H1 (cell line): ENCODE data around the gene OSBPL5. TPM values are rescaled to one million over a fixed set of nuclear protein-coding genes. Genes with fewer than 3 reads are reported as not detected.

Experiments
- CTCF ChIA-PET: fragments of 300-600 bp; sonication (Branson Sonifier 250); formaldehyde crosslinking; loops from one replicate; lab custom pipeline; 2021; ENCODE audit not compliant: partially characterized antibody; lab: Charles Lee
- POLR2A ChIA-PET: fragments of 300-600 bp; sonication (Branson Sonifier 250); formaldehyde crosslinking; loops from one replicate; lab custom pipeline; 2021; ENCODE audit warnings: inconsistent platforms; ENCODE audit not compliant: partially characterized antibody; lab: Charles Lee
- DNase-seq, 2 experiments: peaks; one replicate each; pipeline versions ENCODE4 v3.0.0 to v3.0.0-alpha.2; 2010 to 2022; ENCODE audit warnings: low spot score in 2 of 2, low read depth in 1 of 2, mixed read lengths in 1 of 2
- FAIRE-seq: peaks from 2 replicates; lab custom pipeline; 2011; peaks lifted over from hg19 to GRCh38; lab: Jason Lieb, UNC
- H2AFZ ChIP-seq: 2 replicates; pipeline ENCODE4 v1.8.1; 2012; ENCODE audit warnings: low read length, inconsistent platforms
- H2AK5ac ChIP-seq: 2 replicates; pipeline ENCODE4 v1.6.1; 2013; ENCODE audit warnings: low read depth, low read length
- H2BK120ac ChIP-seq: replicated peaks from 2 replicates; pipeline ENCODE3; 2013; ENCODE audit warnings: low read depth, low read length, inconsistent platforms
- H2BK12ac ChIP-seq: 2 replicates; pipeline ENCODE4 v1.6.1; 2013; ENCODE audit warnings: low read depth, low read length
- H2BK15ac ChIP-seq: 2 replicates; pipeline ENCODE4 v1.6.1; 2013; ENCODE audit warnings: low read length
- H2BK20ac ChIP-seq: 2 replicates; pipeline ENCODE4 v1.6.1; 2013; ENCODE audit warnings: low read length
- H2BK5ac ChIP-seq: 2 replicates; pipeline ENCODE4 v1.6.1; 2013; ENCODE audit warnings: low read depth, low read length
- H3K14ac ChIP-seq: 2 replicates; pipeline ENCODE4 v1.6.1; 2013; ENCODE audit warnings: inconsistent platforms; ENCODE audit not compliant: insufficient read length
- H3K18ac ChIP-seq: 2 replicates; pipeline ENCODE4 v1.6.1; 2013; ENCODE audit warnings: low read length; ENCODE audit errors: extremely low read depth
- H3K23ac ChIP-seq: 2 replicates; pipeline ENCODE4 v1.6.1; 2013; ENCODE audit warnings: inconsistent platforms; ENCODE audit not compliant: insufficient read length
- H3K23me2 ChIP-seq: 2 replicates; pipeline ENCODE4 v1.6.1; 2013; ENCODE audit warnings: low read depth, low read length
- H3K27ac ChIP-seq: 2 replicates; pipeline ENCODE4 v1.6.1; 2011; ENCODE audit warnings: low read depth, low read length, inconsistent platforms
- H3K27me3 ChIP-seq, 4 experiments: replicated peaks in 1 of 4; 1 replicate in 1 of 4; 2 replicates in 3 of 4; pipeline versions ENCODE4 v1.6.1 to v1.8.1; 2011 to 2013; ENCODE audit warnings: low read length in 3 of 4, mild to moderate bottlenecking in 3 of 4, inconsistent platforms in 2 of 4, mixed read lengths in 2 of 4, moderate library complexity in 1 of 4; ENCODE audit not compliant: control insufficient read depth in 3 of 4, insufficient read depth in 3 of 4; ENCODE audit errors: extremely low read depth in 1 of 4
- H3K36me3 ChIP-seq, 4 experiments: 2 replicates each; pipeline versions ENCODE4 v1.6.1 to v1.8.1; 2011 to 2013; ENCODE audit warnings: mild to moderate bottlenecking in 4 of 4, low read length in 3 of 4, moderate library complexity in 2 of 4, control low read depth in 1 of 4, inconsistent platforms in 1 of 4; ENCODE audit not compliant: insufficient read depth in 4 of 4, control insufficient read depth in 2 of 4
- H3K4ac ChIP-seq: replicated peaks from 2 replicates; pipeline ENCODE3; 2013; ENCODE audit warnings: low read length, low read depth, mixed read lengths, inconsistent platforms; ENCODE audit not compliant: insufficient read length
- H3K4me1 ChIP-seq, 4 experiments: replicated peaks in 1 of 4; 1 replicate in 1 of 4; 2 replicates in 3 of 4; pipeline versions ENCODE4 v1.6.1 to v1.8.1; 2011 to 2013; ENCODE audit warnings: low read length in 3 of 4, inconsistent platforms in 2 of 4, mixed read lengths in 1 of 4; ENCODE audit not compliant: insufficient read depth in 4 of 4, control insufficient read depth in 3 of 4
- H3K4me2 ChIP-seq, 2 experiments: 2 replicates each; pipeline versions ENCODE4 v1.6.1 to v1.8.1; 2011 to 2013; ENCODE audit warnings: low read depth in 2 of 2, low read length in 2 of 2, control low read depth in 1 of 2, inconsistent platforms in 1 of 2, mild to moderate bottlenecking in 1 of 2; ENCODE audit not compliant: insufficient read depth in 1 of 2
- H3K4me3 ChIP-seq, 4 experiments: fragments of 200-600, 300-600 bp in 1 of 4; sonication (generic), shearing (Covaris generic), sonication (Bioruptor Twin) in 1 of 4; 2 replicates each; pipeline versions ENCODE4 v1.5.1 to v1.8.1; 2011 to 2016; ENCODE audit warnings: low read length in 4 of 4, low read depth in 3 of 4, control low read depth in 2 of 4, inconsistent platforms in 2 of 4, mild to moderate bottlenecking in 2 of 4, mixed read lengths in 1 of 4, moderate library complexity in 1 of 4; ENCODE audit not compliant: insufficient read depth in 2 of 4; ENCODE audit errors: extremely low read depth in 1 of 4
- H3K56ac ChIP-seq: replicated peaks from 2 replicates; pipeline ENCODE3; 2013; ENCODE audit warnings: low read depth, mild to moderate bottlenecking, mixed read lengths, low read length, inconsistent platforms; ENCODE audit not compliant: insufficient read length
- H3K79me1 ChIP-seq: 2 replicates; pipeline ENCODE4 v1.6.1; 2013; ENCODE audit warnings: low read depth, low read length, control low read depth
- H3K79me2 ChIP-seq, 2 experiments: 2 replicates each; pipeline versions ENCODE4 v1.6.1 to v1.8.1; 2012 to 2013; ENCODE audit warnings: low read length in 2 of 2, mild to moderate bottlenecking in 2 of 2, inconsistent platforms in 1 of 2; ENCODE audit not compliant: insufficient read depth in 2 of 2, control insufficient read depth in 1 of 2
- H3K9ac ChIP-seq, 4 experiments: replicated peaks in 1 of 4; 1 replicate in 1 of 4; 2 replicates in 3 of 4; pipeline versions ENCODE4 v1.6.1 to v1.8.1; 2011 to 2013; ENCODE audit warnings: low read depth in 3 of 4, low read length in 3 of 4, control low read depth in 2 of 4, mild to moderate bottlenecking in 2 of 4, moderate library complexity in 2 of 4, inconsistent platforms in 1 of 4; ENCODE audit errors: extremely low read depth in 1 of 4
- H3K9me3 ChIP-seq, 2 experiments: 2 replicates each; pipeline versions ENCODE4 v1.6.1 to v1.8.1; 2012 to 2013; ENCODE audit warnings: mild to moderate bottlenecking in 2 of 2, moderate library complexity in 2 of 2, control low read depth in 1 of 2, inconsistent platforms in 1 of 2, low read depth in 1 of 2, low read length in 1 of 2, mixed read lengths in 1 of 2; ENCODE audit not compliant: insufficient read depth in 2 of 2
- H4K20me1 ChIP-seq, 2 experiments: replicated peaks in 1 of 2; 2 replicates each; pipeline versions ENCODE3 to v1.8.1; 2011 to 2013; ENCODE audit warnings: inconsistent platforms in 2 of 2, low read length in 2 of 2, mild to moderate bottlenecking in 1 of 2; ENCODE audit not compliant: insufficient read depth in 2 of 2, control insufficient read depth in 1 of 2
- H4K5ac ChIP-seq: 2 replicates; pipeline ENCODE4 v1.6.1; 2013; ENCODE audit warnings: low read length, low read depth, mixed read lengths, inconsistent platforms; ENCODE audit not compliant: insufficient read length
- H4K8ac ChIP-seq: 2 replicates; pipeline ENCODE4 v1.8.0; 2013; ENCODE audit warnings: mild to moderate bottlenecking, moderate library complexity, low read length, inconsistent platforms; ENCODE audit not compliant: insufficient read depth; ENCODE audit errors: extremely low read depth
- H4K91ac ChIP-seq: replicated peaks from 2 replicates; pipeline ENCODE3; 2013; ENCODE audit warnings: low read length, mixed read lengths, inconsistent platforms; ENCODE audit not compliant: insufficient read length
- ASH2L ChIP-seq: fragments of 200-600, 300-600 bp; sonication (generic); IDR thresholded peaks from one replicate; pipeline ENCODE4 v1.7.1; 2017; ENCODE audit warnings: low read length
- BACH1 ChIP-seq: IDR thresholded peaks from 2 replicates; pipeline ENCODE4 v1.6.1; 2012; ENCODE audit warnings: low read length, improper control_type of control experiment
- CHD2 ChIP-seq: IDR thresholded peaks from 2 replicates; pipeline ENCODE4 v1.6.1; 2012; ENCODE audit warnings: low read length, improper control_type of control experiment
- GABPA ChIP-seq: IDR thresholded peaks from 2 replicates; pipeline ENCODE4 v1.6.1; 2011; ENCODE audit warnings: mild to moderate bottlenecking, low read length, moderate library complexity, borderline replicate concordance; ENCODE audit not compliant: insufficient read depth
- JUN ChIP-seq: IDR thresholded peaks from 2 replicates; pipeline ENCODE4 v1.6.1; 2011; ENCODE audit warnings: low read depth, mild to moderate bottlenecking, improper control_type of control experiment, low read length
- JUND ChIP-seq: IDR thresholded peaks from 2 replicates; pipeline ENCODE4 v1.6.1; 2011; ENCODE audit warnings: mild to moderate bottlenecking, improper control_type of control experiment, low read length
- RXRA ChIP-seq: IDR thresholded peaks from 2 replicates; pipeline ENCODE4 v1.6.1; 2011; ENCODE audit warnings: low read depth, mild to moderate bottlenecking, low read length, moderate library complexity; ENCODE audit not compliant: insufficient read depth
- SP1 ChIP-seq: IDR thresholded peaks from 2 replicates; pipeline ENCODE4 v1.6.1; 2011; ENCODE audit warnings: low read depth, low read length
- TAF1 ChIP-seq: IDR thresholded peaks from 2 replicates; pipeline ENCODE4 v1.6.1; 2011; ENCODE audit warnings: mild to moderate bottlenecking, low read depth, low read length
- WGBS, 2 experiments: shearing (Covaris generic) in 1 of 2; methylation state at CpG; one replicate each; pipeline versions ENCODE4 v1.1.6 to v1.1.7; 2013 to 2015; ENCODE audit warnings: low lambda C conversion rate in 2 of 2, mixed read lengths in 2 of 2, inconsistent platforms in 1 of 2, low coverage in 1 of 2, missing lambda C conversion rate in 1 of 2; ENCODE audit not compliant: insufficient replicate concordance in 2 of 2, insufficient coverage in 1 of 2, insufficient read length in 1 of 2; ENCODE audit errors: extremely low coverage in 1 of 2, missing lambda C conversion rate in 1 of 2; 5-methylcytosine and 5-hydroxymethylcytosine counted together
- polyA plus RNA-seq, 7 experiments: library from polyadenylated mRNA; depleted of rRNA in 3 of 7; stranded (reverse) in 5 of 7; unstranded in 2 of 7; fragments of >200 nt in 5 of 7; fragments of 200-250 nt in 2 of 7; gene quantifications; 1 replicate in 5 of 7; 2 replicates in 1 of 7; 4 replicates in 1 of 7; pipeline versions ENCODE4 v1.2.1 to v1.2.3, GENCODE V29; 2011 to 2013; ENCODE audit warnings: missing spikeins in 2 of 7, mixed read lengths in 2 of 7
- total RNA-seq: library from RNA; stranded (reverse); fragmentation: NEBNext Ultra II Directional; extraction: Animal tissue kit (Norgen Biotek cat#: 25700); gene quantifications from 2 replicates; pipeline ENCODE4 v1.2.1, GENCODE V29; 2021

The OSBPL5 gene
- total and polyA plus RNA-seq, 2 of the 8 experiments (the other 6 are each of a cell fraction or from before 2014, with no cell fraction given) = 3.4 to 9.9 TPM

DNA sequence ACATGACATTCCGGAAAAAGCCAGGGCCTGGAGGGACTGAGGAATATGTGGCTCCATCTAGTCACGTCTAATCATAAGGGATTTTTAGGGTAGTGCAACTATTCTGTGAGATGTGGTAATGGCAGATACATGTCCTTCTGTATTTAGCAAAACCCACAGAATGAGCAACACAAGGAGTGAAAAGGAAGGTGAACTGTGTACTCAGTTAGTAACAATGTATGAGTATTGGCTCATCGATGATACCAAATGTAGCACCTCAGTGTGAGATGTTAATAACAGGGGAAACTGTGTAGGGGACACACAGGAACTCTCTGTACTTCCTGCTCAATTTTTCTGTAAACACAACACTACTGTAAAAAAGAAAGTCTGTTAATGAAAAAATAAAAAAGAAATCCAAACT, 65.9 kb downstream of the OSBPL5 start:
- Histone ChIP-seq H2BK15ac (no peak overlapping the region), H3K4me3 (no peak overlapping the region), H3K9me3 (no peaks in the 10 kb centered on the region), H2AFZ (no peak overlapping the region), H3K27ac (no peak overlapping the region), H2BK20ac (no peak overlapping the region), H3K18ac (no peak overlapping the region), H2AK5ac (no peak overlapping the region), H3K79me2 (no peaks in the 10 kb centered on the region), H4K5ac (no peak overlapping the region), H3K14ac (no peak overlapping the region), H3K4ac (no peak overlapping the region), H3K56ac (no peak overlapping the region), H3K27me3 (no peaks in the 10 kb centered on the region), H3K36me3 (no peaks in the 10 kb centered on the region), H3K4me1 (0 out of 7 replicates have a peak, but pooled peaks cover 0 to 2% (median 0%) of the 10 kb centered on the region in 4 experiments), H3K4me2 (no peak overlapping the region), H4K8ac (no peak overlapping the region), H3K23me2 (no peaks in the 10 kb centered on the region), H3K79me1 (no peaks in the 10 kb centered on the region), H2BK5ac (no peak overlapping the region), H4K20me1 (peaks cover 0 to 2% of the 10 kb centered on the region in 2 experiments), H3K9ac (no peak overlapping the region), H2BK120ac (no peak overlapping the region), H4K91ac (no peak overlapping the region), H3K23ac (no peak overlapping the region), H2BK12ac (no peak overlapping the region)
- ChIA-PET POLR2A (no interaction called here), CTCF (interaction anchor here (0.7 kb wide), 1 partner anchor 347 kb away, joined by 3 read pairs; no protein-coding TSS in a partner anchor)
- TF ChIP-seq RXRA = no peak
- TF ChIP-seq SP1 = no peak
- TF ChIP-seq CHD2 = no peak
- no peak for TF ChIP-seq JUN
- TF ChIP-seq TAF1 = no peak
- no peak for TF ChIP-seq GABPA
- no peak for TF ChIP-seq BACH1
- TF ChIP-seq ASH2L = no peak
- TF ChIP-seq JUND = no peak
- WGBS, 2 experiments = 90% methylated on average over 3 of the region's 3 CpGs; no CpG with 5 or more reads in 1 of the 2 experiments
- no peak for DNase-seq
- no peak for FAIRE-seq
